SU-DHL-6 (cell line): ENCODE results near the gene LHFPL3.

Source experiments
- EZH2phosphoT487 ChIP-seq: fragments of 200-600 bp; sonication (generic), shearing (Covaris generic); conservative IDR thresholded peaks from 2 replicates; pipeline ENCODE4 v1.6.1; 2018; ENCODE audit warnings: mild to moderate bottlenecking, antibody characterized with exemption, low read length, moderate library complexity, mixed read lengths
- TF ChIP-seq, protein P1 (sequence below): fragments of 200-600 bp; sonication (generic); IDR thresholded peaks from one replicate; pipeline ENCODE4 v1.5.1; 2017; ENCODE audit warnings: antibody characterized with exemption, mild to moderate bottlenecking, low read length, moderate library complexity; ENCODE audit not compliant: insufficient read depth, poor library complexity, severe bottlenecking

DNA sequence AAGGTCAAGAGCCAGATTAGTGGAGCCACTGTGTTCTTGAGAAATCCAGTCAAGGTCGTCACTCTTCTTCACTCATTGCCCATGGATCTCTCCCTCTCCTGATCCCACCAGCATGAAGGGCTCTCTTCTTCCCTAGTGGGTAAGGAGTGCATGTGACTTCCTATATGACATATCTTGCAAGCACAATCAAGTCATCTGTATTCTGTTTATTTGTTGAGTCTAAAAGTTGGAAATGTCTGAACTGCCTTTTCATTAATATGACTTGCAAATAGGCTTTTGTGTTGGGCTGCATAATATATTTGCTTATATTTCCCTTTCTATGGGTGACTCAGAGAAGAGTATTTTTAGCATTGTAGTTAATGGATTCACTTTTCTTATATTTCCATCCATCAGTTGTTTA, 371.9 kb downstream of the LHFPL3 start:
- TF ChIP-seq, protein P1, sequence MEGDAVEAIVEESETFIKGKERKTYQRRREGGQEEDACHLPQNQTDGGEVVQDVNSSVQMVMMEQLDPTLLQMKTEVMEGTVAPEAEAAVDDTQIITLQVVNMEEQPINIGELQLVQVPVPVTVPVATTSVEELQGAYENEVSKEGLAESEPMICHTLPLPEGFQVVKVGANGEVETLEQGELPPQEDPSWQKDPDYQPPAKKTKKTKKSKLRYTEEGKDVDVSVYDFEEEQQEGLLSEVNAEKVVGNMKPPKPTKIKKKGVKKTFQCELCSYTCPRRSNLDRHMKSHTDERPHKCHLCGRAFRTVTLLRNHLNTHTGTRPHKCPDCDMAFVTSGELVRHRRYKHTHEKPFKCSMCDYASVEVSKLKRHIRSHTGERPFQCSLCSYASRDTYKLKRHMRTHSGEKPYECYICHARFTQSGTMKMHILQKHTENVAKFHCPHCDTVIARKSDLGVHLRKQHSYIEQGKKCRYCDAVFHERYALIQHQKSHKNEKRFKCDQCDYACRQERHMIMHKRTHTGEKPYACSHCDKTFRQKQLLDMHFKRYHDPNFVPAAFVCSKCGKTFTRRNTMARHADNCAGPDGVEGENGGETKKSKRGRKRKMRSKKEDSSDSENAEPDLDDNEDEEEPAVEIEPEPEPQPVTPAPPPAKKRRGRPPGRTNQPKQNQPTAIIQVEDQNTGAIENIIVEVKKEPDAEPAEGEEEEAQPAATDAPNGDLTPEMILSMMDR = no peak
- no peak for TF ChIP-seq EZH2phosphoT487
